Measurements from ENCODE around the gene ZNF862.

ZNF862 gene

GRCh38 chr7:149811831-149812490 is 26.2 kb upstream of the ZNF862 start:
- no peak for DNase-seq

- no peak for DNase-seq
Measured at GRCh38 chr7:149813254-149814035, 24.7 kb upstream of the ZNF862 start.

- DNase-seq, result no peak
Measured at GRCh38 chr7:149814494-149814893, 23.7 kb upstream of the ZNF862 start.

GRCh38 chr7:149815121-149815520 is 23.1 kb upstream of the ZNF862 start:
- no peak for DNase-seq

GRCh38 chr7:149815661-149816266 is 22.4 kb upstream of the ZNF862 start:
- no peak for DNase-seq

- no peak for DNase-seq
Measured at GRCh38 chr7:149816267-149816751, 21.9 kb upstream of the ZNF862 start.

- no peak for DNase-seq
Measured at GRCh38 chr7:149816794-149817193, 21.4 kb upstream of the ZNF862 start.

GRCh38 chr7:149817301-149817771 is 20.8 kb upstream of the ZNF862 start:
- no peak for DNase-seq

- DNase-seq, result no peak
Measured at GRCh38 chr7:149817836-149818535, 20.2 kb upstream of the ZNF862 start.

GRCh38 chr7:149818536-149818840 is 19.7 kb upstream of the ZNF862 start:
- no peak for DNase-seq

GRCh38 chr7:149819141-149819960 is 18.8 kb upstream of the ZNF862 start:
- DNase-seq, result no peak

GRCh38 chr7:149819961-149820340 is 18.2 kb upstream of the ZNF862 start:
- no peak for DNase-seq

- no peak for DNase-seq
Measured at GRCh38 chr7:149820622-149821190, 17.5 kb upstream of the ZNF862 start.

GRCh38 chr7:149821191-149822148 is 16.7 kb upstream of the ZNF862 start:
- no peak for DNase-seq

GRCh38 chr7:149822353-149822943 is 15.7 kb upstream of the ZNF862 start:
- no peak for DNase-seq

GRCh38 chr7:149823191-149823630 is 15.0 kb upstream of the ZNF862 start:
- no peak for DNase-seq

- no peak for DNase-seq
Measured at GRCh38 chr7:149823631-149824199, 14.5 kb upstream of the ZNF862 start.

- no peak for DNase-seq
Measured at GRCh38 chr7:149824301-149824741, 13.9 kb upstream of the ZNF862 start.

GRCh38 chr7:149824748-149825566 is 13.2 kb upstream of the ZNF862 start:
- DNase-seq, result no peak
